Prostate gland (tissue), 2 donors: ENCODE results near the gene ZNF469.

ENCODE experiments used
- CTCF ChIP-seq, 4 experiments: fragments of 200-600 bp in 2 of 4; fragments of 450-650 bp in 2 of 4; sonication (generic) in 2 of 4; IDR thresholded peaks; 1 replicate in 3 of 4; 2 replicates in 1 of 4; pipeline ENCODE4 v1.5.1; 2016 to 2019; ENCODE audit warnings: antibody characterized with exemption in 4 of 4, mild to moderate bottlenecking in 2 of 4, moderate library complexity in 2 of 4
- POLR2A ChIP-seq: fragments of 450-650 bp; IDR thresholded peaks from one replicate; pipeline ENCODE4 v1.6.1; 2016; ENCODE audit warnings: antibody characterized with exemption, mild to moderate bottlenecking
- POLR2AphosphoS5 ChIP-seq: sonication (generic); formaldehyde crosslinking; IDR thresholded peaks from one replicate; pipeline ENCODE4 v1.6.1; 2017; ENCODE audit warnings: antibody characterized with exemption

- TF ChIP-seq CTCF (IDR thresholded peaks at IDR 0.05): peak in 1 of 4 experiments; percentile 4
- TF ChIP-seq POLR2A: no peak
- peak; percentile 34 for TF ChIP-seq POLR2AphosphoS5
Observed at GRCh38 chr16:88424587-88425235, 42.0 kb downstream of the ZNF469 start.
